ENCODE data around the gene ANKRD65. TPM values are rescaled to one million over a fixed set of nuclear protein-coding genes. Genes with fewer than 3 reads are reported as not detected.

Gene ANKRD65
- total and polyA plus RNA-seq, 3 donors from 2014 or later = 10.0 to 14.7 (median 10.4) TPM

- TF ChIP-seq POLR2A (IDR thresholded peaks at IDR 0.05) = no peak
- TF ChIP-seq, protein P1, sequence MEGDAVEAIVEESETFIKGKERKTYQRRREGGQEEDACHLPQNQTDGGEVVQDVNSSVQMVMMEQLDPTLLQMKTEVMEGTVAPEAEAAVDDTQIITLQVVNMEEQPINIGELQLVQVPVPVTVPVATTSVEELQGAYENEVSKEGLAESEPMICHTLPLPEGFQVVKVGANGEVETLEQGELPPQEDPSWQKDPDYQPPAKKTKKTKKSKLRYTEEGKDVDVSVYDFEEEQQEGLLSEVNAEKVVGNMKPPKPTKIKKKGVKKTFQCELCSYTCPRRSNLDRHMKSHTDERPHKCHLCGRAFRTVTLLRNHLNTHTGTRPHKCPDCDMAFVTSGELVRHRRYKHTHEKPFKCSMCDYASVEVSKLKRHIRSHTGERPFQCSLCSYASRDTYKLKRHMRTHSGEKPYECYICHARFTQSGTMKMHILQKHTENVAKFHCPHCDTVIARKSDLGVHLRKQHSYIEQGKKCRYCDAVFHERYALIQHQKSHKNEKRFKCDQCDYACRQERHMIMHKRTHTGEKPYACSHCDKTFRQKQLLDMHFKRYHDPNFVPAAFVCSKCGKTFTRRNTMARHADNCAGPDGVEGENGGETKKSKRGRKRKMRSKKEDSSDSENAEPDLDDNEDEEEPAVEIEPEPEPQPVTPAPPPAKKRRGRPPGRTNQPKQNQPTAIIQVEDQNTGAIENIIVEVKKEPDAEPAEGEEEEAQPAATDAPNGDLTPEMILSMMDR (IDR thresholded peaks at IDR 0.05) = no peak
- H3K9me3 ChIP-seq = no peaks in the 10 kb centered on the region
- 27 to 42% methylated on average over 8 to 12 of the region's 12 CpGs for WGBS, 2 donors
- no peak overlapping the region for H3K4me3 ChIP-seq
- H3K4me1 ChIP-seq = peaks cover 82% of the 10 kb centered on the region
- DNase-seq = no peak
- H3K36me3 ChIP-seq (ENCODE audit: low read depth, missing control alignments) = no peaks in the 10 kb centered on the region
- peak overlapping the region; percentile 88 to 89 for H3K27ac ChIP-seq
- no peaks in the 10 kb centered on the region for H3K27me3 ChIP-seq
- intact Hi-C loops (cut with DNase I; ENCODE audit: low total_unique reads) = no loop called here
These were observed 12.7 kb upstream of the ANKRD65 start for GRCh38 chr1:1433804-1434130.

DNA sequence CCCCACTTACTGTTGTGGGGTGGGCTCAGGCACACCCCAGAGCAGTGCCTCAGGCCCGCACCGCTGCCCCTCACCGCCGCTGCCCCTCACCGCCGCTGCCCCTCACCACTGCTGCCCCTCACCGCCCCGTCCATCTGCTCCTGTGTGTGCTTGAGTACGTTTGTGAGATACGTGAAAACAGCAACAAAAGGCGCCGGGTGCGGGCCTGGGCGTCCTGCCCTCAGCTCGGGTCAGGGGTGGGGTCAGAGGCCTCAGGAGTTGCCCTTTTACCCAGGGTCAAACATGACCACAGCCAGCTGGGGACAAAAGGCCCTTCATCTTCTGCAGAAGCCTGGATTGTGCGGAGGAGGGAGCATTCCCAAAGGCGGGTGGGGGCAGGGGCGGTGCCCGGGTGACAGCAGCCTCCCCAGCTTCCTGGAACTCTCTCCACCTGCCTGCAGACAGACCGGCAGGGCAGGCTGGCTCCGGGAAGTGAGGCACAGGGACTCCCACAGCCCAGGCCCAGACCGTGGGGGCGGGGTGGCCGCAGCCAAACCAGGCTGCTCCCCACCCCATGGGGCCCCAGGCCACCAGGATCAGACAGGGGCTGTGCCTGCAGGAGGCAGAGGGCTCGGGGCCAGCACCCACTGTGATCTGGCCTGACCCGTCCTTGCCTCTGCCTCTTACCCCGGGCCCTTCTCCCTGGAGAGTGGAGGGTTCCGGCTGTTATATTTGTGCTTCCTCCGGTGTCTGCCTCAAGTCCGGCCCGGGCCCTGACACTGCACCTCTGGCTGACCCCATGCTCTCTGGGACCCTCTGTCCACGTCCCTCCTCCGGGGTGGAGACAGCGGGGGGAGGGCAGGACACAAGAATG lies 12.1 kb upstream of the ANKRD65 start:
- Histone ChIP-seq H3K9me3 (no peaks in the 10 kb centered on the region), H3K36me3 (ENCODE audit: low read depth, missing control alignments) (no peaks in the 10 kb centered on the region), H3K27ac (peak overlapping the region; percentile 88 to 89), H3K27me3 (no peaks in the 10 kb centered on the region), H3K4me1 (peaks cover 78% of the 10 kb centered on the region), H3K4me3 (no peak overlapping the region)
- WGBS, 2 donors = 30 to 54% methylated on average over 19 to 33 of the region's 34 CpGs
- TF ChIP-seq POLR2A (IDR thresholded peaks at IDR 0.05) = no peak
- TF ChIP-seq, protein P1 (IDR thresholded peaks at IDR 0.05) = no peak
- intact Hi-C loops (cut with DNase I; ENCODE audit: low total_unique reads) = no loop called here
- peak; percentile 92 for DNase-seq

- WGBS, 2 donors = 38 to 53% methylated on average over 19 to 27 of the region's 28 CpGs
- no peaks in the 10 kb centered on the region for H3K36me3 ChIP-seq (ENCODE audit: low read depth, missing control alignments)
- no peaks in the 10 kb centered on the region for H3K27me3 ChIP-seq
- DNase-seq = no peak
- intact Hi-C loops (cut with DNase I; ENCODE audit: low total_unique reads) = no loop called here
- TF ChIP-seq POLR2A (IDR thresholded peaks at IDR 0.05) = no peak
- TF ChIP-seq, protein P1 (IDR thresholded peaks at IDR 0.05) = no peak
- peak overlapping the region; percentile 88 to 89 for H3K27ac ChIP-seq
- H3K4me3 ChIP-seq = no peak overlapping the region
- peaks cover 78% of the 10 kb centered on the region for H3K4me1 ChIP-seq
- no peaks in the 10 kb centered on the region for H3K9me3 ChIP-seq
These were observed 11.3 kb upstream of the ANKRD65 start for GRCh38 chr1:1432274-1432950.

DNA sequence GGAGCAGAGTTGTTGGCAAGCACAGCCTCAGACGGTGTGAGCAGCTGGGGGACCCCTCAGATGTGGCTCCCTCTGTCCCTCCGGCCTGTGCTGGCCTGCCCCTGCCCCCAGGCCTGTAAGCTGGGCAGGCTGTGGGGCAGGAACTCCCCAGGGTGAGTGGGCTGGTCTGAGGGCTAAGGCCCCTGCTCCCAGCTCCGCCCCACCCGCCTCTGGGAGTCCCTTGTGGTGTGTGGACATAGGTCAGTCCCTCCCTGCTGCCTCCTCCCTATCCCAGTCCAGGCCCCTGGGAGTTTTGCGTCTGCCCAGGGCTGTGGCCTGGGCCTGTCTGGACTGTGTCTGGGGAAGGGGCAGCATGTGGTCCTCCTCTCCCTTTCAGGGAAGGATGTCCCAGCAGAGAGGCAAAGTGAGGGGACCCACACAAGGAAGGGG lies 10.8 kb upstream of the ANKRD65 start:
- intact Hi-C loops (cut with DNase I; ENCODE audit: low total_unique reads) = no loop called here
- no peak for TF ChIP-seq POLR2A (IDR thresholded peaks at IDR 0.05)
- TF ChIP-seq, protein P1 (IDR thresholded peaks at IDR 0.05) = no peak
- H3K36me3 ChIP-seq (ENCODE audit: low read depth, missing control alignments) = no peaks in the 10 kb centered on the region

More for the DNA sequence above, 10.8 kb upstream of the ANKRD65 start:
- H3K4me1 ChIP-seq = peaks cover 73% of the 10 kb centered on the region
- peak overlapping the region; percentile 88 to 89 for H3K27ac ChIP-seq
- no peaks in the 10 kb centered on the region for H3K9me3 ChIP-seq
- DNase-seq = no peak
- WGBS, 2 donors = 21 to 50% methylated on average over 2 to 5 of the region's 5 CpGs
- H3K27me3 ChIP-seq = no peaks in the 10 kb centered on the region
- no peak overlapping the region for H3K4me3 ChIP-seq
